Endodermal cell (in vitro differentiated cells): ENCODE measurements around the gene COMMD6. TPM values are rescaled to one million over a fixed set of nuclear protein-coding genes. Genes with fewer than 3 reads are reported as not detected.

Experiments used
- DNase-seq: peaks from one replicate; pipeline ENCODE4 v3.0.0-alpha.2; 2017
- H3K27ac ChIP-seq: 2 replicates; pipeline ENCODE4 v1.5.1; 2013; ENCODE audit warnings: mild to moderate bottlenecking, low read depth, low read length, moderate library complexity
- H3K27me3 ChIP-seq: 2 replicates; pipeline ENCODE4 v1.6.1; 2013; ENCODE audit warnings: mild to moderate bottlenecking, low read length, moderate library complexity; ENCODE audit not compliant: insufficient read depth, control insufficient read depth, poor library complexity, severe bottlenecking
- H3K36me3 ChIP-seq: 2 replicates; pipeline ENCODE4 v1.7.0; 2013; ENCODE audit warnings: mild to moderate bottlenecking, low read length, moderate library complexity; ENCODE audit not compliant: control insufficient read depth, insufficient read depth
- H3K4me1 ChIP-seq: one replicate; pipeline ENCODE4 v1.7.0; 2013; ENCODE audit warnings: low read length; ENCODE audit not compliant: control insufficient read depth, insufficient read depth
- H3K4me3 ChIP-seq: 2 replicates; pipeline ENCODE4 v1.5.1; 2013; ENCODE audit warnings: mild to moderate bottlenecking, low read length, moderate library complexity
- H3K9ac ChIP-seq: 2 replicates; pipeline ENCODE4 v1.6.1; 2013; ENCODE audit warnings: mild to moderate bottlenecking, low read length, moderate library complexity; ENCODE audit not compliant: poor library complexity, severe bottlenecking; ENCODE audit errors: extremely low read depth
- H3K9me3 ChIP-seq: 2 replicates; pipeline ENCODE4 v1.6.1; 2013; ENCODE audit warnings: mild to moderate bottlenecking, low read length, moderate library complexity; ENCODE audit not compliant: control insufficient read depth
- H3K27ac Mint-ChIP-seq: 2 replicates; pipeline ENCODE4 v1.8.0; 2020; ENCODE audit warnings: mixed read lengths
- H3K27me3 Mint-ChIP-seq: 2 replicates; pipeline ENCODE4 v1.8.0; 2021; ENCODE audit warnings: mild to moderate bottlenecking, mixed read lengths; ENCODE audit not compliant: insufficient read depth
- H3K36me3 Mint-ChIP-seq: 2 replicates; pipeline ENCODE4 v1.8.0; 2020; ENCODE audit warnings: low read depth, mixed read lengths
- H3K4me1 Mint-ChIP-seq: 2 replicates; pipeline ENCODE4 v1.8.0; 2020; ENCODE audit warnings: mixed read lengths
- H3K4me3 Mint-ChIP-seq: 2 replicates; pipeline ENCODE4 v1.8.0; 2020; ENCODE audit warnings: mild to moderate bottlenecking, moderate library complexity, mixed read lengths
- H3K9me3 Mint-ChIP-seq: 2 replicates; pipeline ENCODE4 v1.8.0; 2020; ENCODE audit warnings: mild to moderate bottlenecking, mixed read lengths
- CTCF ChIP-seq: fragments of 200-600 bp; sonication (generic); conservative IDR thresholded peaks from 2 replicates; pipeline ENCODE4 v1.5.0; 2021; ENCODE audit warnings: antibody characterized with exemption, mild to moderate bottlenecking
- WGBS, 2 experiments: methylation state at CpG; one replicate each; pipeline versions ENCODE4 v1.1.5 to v1.1.7; 2013; ENCODE audit warnings: missing lambda C conversion rate in 2 of 2, mixed read lengths in 1 of 2; ENCODE audit not compliant: insufficient coverage in 1 of 2, insufficient read length in 1 of 2; 5-methylcytosine and 5-hydroxymethylcytosine counted together
- total RNA-seq, 2 donors: library from RNA; stranded (reverse); fragmentation: NEBNext Ultra II Directional in 1 of 2; extraction: Animal tissue kit (Norgen Biotek cat#: 25700) in 1 of 2; gene quantifications; 2 replicates in 1 of 2; 3 replicates in 1 of 2; pipeline ENCODE4 v1.2.1, GENCODE V29; 2021

The COMMD6 gene
- total RNA-seq, 2 donors from 2014 or later: 119 to 128 TPM

GRCh38 chr13:75533861-75534260, 3.8 kb downstream of the COMMD6 start:
- Mint-ChIP-seq H3K36me3 (peaks cover 47% of the 10 kb centered on the region), H3K27me3 (peaks cover under 1% of the 10 kb centered on the region), H3K4me1 (peaks cover 19% of the 10 kb centered on the region), H3K27ac (no peak overlapping the region), H3K9me3 (peaks cover 4% of the 10 kb centered on the region), H3K4me3 (no peak overlapping the region)
- Histone ChIP-seq H3K9me3 (no peaks in the 10 kb centered on the region), H3K27me3 (no peaks in the 10 kb centered on the region), H3K27ac (no peak overlapping the region), H3K4me1 (no peaks in the 10 kb centered on the region), H3K9ac (no peak overlapping the region), H3K36me3 (peaks cover 40% of the 10 kb centered on the region), H3K4me3 (no peak overlapping the region)
- DNase-seq: no peak
- no peak for TF ChIP-seq CTCF
- 100% methylated on average over 1 of the region's 1 CpG; no CpG with 5 or more reads in 1 of the 2 experiments for WGBS, 2 experiments

GRCh38 chr13:75530549-75530961, 7.1 kb downstream of the COMMD6 start:
- Mint-ChIP-seq H3K4me1 (peaks cover 7% of the 10 kb centered on the region), H3K9me3 (no peaks in the 10 kb centered on the region)
- no peak for DNase-seq

GRCh38 chr13:75521956-75522355, 15.7 kb downstream of the COMMD6 start:
- no peak for DNase-seq

More at GRCh38 chr13:75530549-75530961, 7.1 kb downstream of the COMMD6 start:
- Mint-ChIP-seq H3K4me3 (no peak overlapping the region), H3K27ac (no peak overlapping the region), H3K27me3 (no peaks in the 10 kb centered on the region), H3K36me3 (peaks cover 63% of the 10 kb centered on the region)
- no peak overlapping the region for H3K9ac ChIP-seq
- no peaks in the 10 kb centered on the region for H3K9me3 ChIP-seq
- H3K4me3 ChIP-seq: no peak overlapping the region
- H3K36me3 ChIP-seq: peaks cover 59% of the 10 kb centered on the region
- H3K27me3 ChIP-seq: no peaks in the 10 kb centered on the region
- no peak overlapping the region for H3K27ac ChIP-seq
- no peak for TF ChIP-seq CTCF
- H3K4me1 ChIP-seq: no peaks in the 10 kb centered on the region

More at GRCh38 chr13:75521956-75522355, 15.7 kb downstream of the COMMD6 start:
- 92 to 100% methylated on average over 2 of the region's 3 CpGs for WGBS, 2 experiments
- peaks cover 18% of the 10 kb centered on the region for H3K36me3 ChIP-seq
- Mint-ChIP-seq H3K4me3 (no peak overlapping the region), H3K4me1 (no peaks in the 10 kb centered on the region), H3K36me3 (peaks cover 9% of the 10 kb centered on the region), H3K27me3 (no peaks in the 10 kb centered on the region), H3K27ac (no peak overlapping the region), H3K9me3 (peaks cover 36% of the 10 kb centered on the region)
- no peak for TF ChIP-seq CTCF
- H3K27ac ChIP-seq: no peak overlapping the region
- H3K9ac ChIP-seq: no peak overlapping the region
- H3K27me3 ChIP-seq: no peaks in the 10 kb centered on the region
- H3K4me1 ChIP-seq: no peaks in the 10 kb centered on the region
- H3K4me3 ChIP-seq: no peak overlapping the region
- H3K9me3 ChIP-seq: no peaks in the 10 kb centered on the region
